ENCODE measurements around the gene CD58. TPM values are rescaled to one million over a fixed set of nuclear protein-coding genes. Genes with fewer than 3 reads are reported as not detected.

The CD58 gene
- total RNA-seq, 1 donor from 2014 or later: 15.1 TPM

GRCh38 chr1:116487031-116487430 lies 83.8 kb downstream of the CD58 start:
- no peak overlapping the region for H3K4me3 ChIP-seq (ENCODE audit: low read length in 3 of 3)
- no peak overlapping the region for H3K27ac ChIP-seq (ENCODE audit: low read depth, low read length)
- no peaks in the 10 kb centered on the region for H3K9me3 ChIP-seq (ENCODE audit: control insufficient read depth in 3 of 3, low read length in 3 of 3)
- H3K27me3 ChIP-seq (ENCODE audit: control insufficient read depth in 3 of 3, insufficient read depth in 3 of 3, low read length in 3 of 3): no peaks in the 10 kb centered on the region
- peaks cover 13 to 22% (median 19%) of the 10 kb centered on the region in 3 donors for H3K4me1 ChIP-seq (ENCODE audit: control insufficient read depth in 3 of 3, insufficient read depth in 3 of 3, low read length in 3 of 3)
- H3K9ac ChIP-seq (ENCODE audit: low read depth in 1 of 3, low read length in 3 of 3): no peak overlapping the region
- no peaks in the 10 kb centered on the region for H3K36me3 ChIP-seq (ENCODE audit: control insufficient read depth in 3 of 3, insufficient read depth in 3 of 3, low read length in 3 of 3)

- peaks cover 13 to 22% (median 19%) of the 10 kb centered on the region in 3 donors for H3K4me1 ChIP-seq (ENCODE audit: control insufficient read depth in 3 of 3, insufficient read depth in 3 of 3, low read length in 3 of 3)
- no peak overlapping the region for H3K4me3 ChIP-seq (ENCODE audit: low read length in 3 of 3)
- H3K27me3 ChIP-seq (ENCODE audit: control insufficient read depth in 3 of 3, insufficient read depth in 3 of 3, low read length in 3 of 3): no peaks in the 10 kb centered on the region
- H3K36me3 ChIP-seq (ENCODE audit: control insufficient read depth in 3 of 3, insufficient read depth in 3 of 3, low read length in 3 of 3): no peaks in the 10 kb centered on the region
- H3K9me3 ChIP-seq (ENCODE audit: control insufficient read depth in 3 of 3, low read length in 3 of 3): no peaks in the 10 kb centered on the region
- no peak overlapping the region for H3K27ac ChIP-seq (ENCODE audit: low read depth, low read length)
- no peak overlapping the region for H3K9ac ChIP-seq (ENCODE audit: low read depth in 1 of 3, low read length in 3 of 3)
These were observed 84.4 kb downstream of the CD58 start for GRCh38 chr1:116486424-116486823.

GRCh38 chr1:116485976-116486375 lies 84.8 kb downstream of the CD58 start:
- H3K9me3 ChIP-seq (ENCODE audit: control insufficient read depth in 3 of 3, low read length in 3 of 3): no peaks in the 10 kb centered on the region
- no peak overlapping the region for H3K4me3 ChIP-seq (ENCODE audit: low read length in 3 of 3)
- no peak overlapping the region for H3K9ac ChIP-seq (ENCODE audit: low read depth in 1 of 3, low read length in 3 of 3)
- H3K27me3 ChIP-seq (ENCODE audit: control insufficient read depth in 3 of 3, insufficient read depth in 3 of 3, low read length in 3 of 3): no peaks in the 10 kb centered on the region
- peaks cover 13 to 22% (median 19%) of the 10 kb centered on the region in 3 donors for H3K4me1 ChIP-seq (ENCODE audit: control insufficient read depth in 3 of 3, insufficient read depth in 3 of 3, low read length in 3 of 3)
- no peak overlapping the region for H3K27ac ChIP-seq (ENCODE audit: low read depth, low read length)
- H3K36me3 ChIP-seq (ENCODE audit: control insufficient read depth in 3 of 3, insufficient read depth in 3 of 3, low read length in 3 of 3): no peaks in the 10 kb centered on the region

GRCh38 chr1:116485071-116485735 lies 85.6 kb downstream of the CD58 start:
- Histone ChIP-seq H3K9me3 (ENCODE audit: control insufficient read depth in 3 of 3, low read length in 3 of 3) (no peaks in the 10 kb centered on the region), H3K27ac (ENCODE audit: low read depth, low read length) (no peak overlapping the region), H3K4me3 (ENCODE audit: low read length in 3 of 3) (no peak overlapping the region), H3K27me3 (ENCODE audit: control insufficient read depth in 3 of 3, insufficient read depth in 3 of 3, low read length in 3 of 3) (no peaks in the 10 kb centered on the region), H3K36me3 (ENCODE audit: control insufficient read depth in 3 of 3, insufficient read depth in 3 of 3, low read length in 3 of 3) (no peaks in the 10 kb centered on the region), H3K4me1 (ENCODE audit: control insufficient read depth in 3 of 3, insufficient read depth in 3 of 3, low read length in 3 of 3) (peaks cover 13 to 22% (median 19%) of the 10 kb centered on the region in 3 donors), H3K9ac (ENCODE audit: low read depth in 1 of 3, low read length in 3 of 3) (peak overlapping the region in 1 of 3 donors; percentile 41)

- Histone ChIP-seq H3K36me3 (ENCODE audit: control insufficient read depth in 3 of 3, insufficient read depth in 3 of 3, low read length in 3 of 3) (no peaks in the 10 kb centered on the region), H3K9ac (ENCODE audit: low read depth in 1 of 3, low read length in 3 of 3) (no peak overlapping the region), H3K4me1 (ENCODE audit: control insufficient read depth in 3 of 3, insufficient read depth in 3 of 3, low read length in 3 of 3) (peaks cover 13 to 22% (median 19%) of the 10 kb centered on the region in 3 donors), H3K9me3 (ENCODE audit: control insufficient read depth in 3 of 3, low read length in 3 of 3) (no peaks in the 10 kb centered on the region), H3K27me3 (ENCODE audit: control insufficient read depth in 3 of 3, insufficient read depth in 3 of 3, low read length in 3 of 3) (no peaks in the 10 kb centered on the region), H3K4me3 (ENCODE audit: low read length in 3 of 3) (no peak overlapping the region), H3K27ac (ENCODE audit: low read depth, low read length) (no peak overlapping the region)
These were observed 87.1 kb downstream of the CD58 start for GRCh38 chr1:116483481-116484309.

- H3K27me3 ChIP-seq (ENCODE audit: control insufficient read depth in 3 of 3, insufficient read depth in 3 of 3, low read length in 3 of 3): no peaks in the 10 kb centered on the region
- no peaks in the 10 kb centered on the region for H3K36me3 ChIP-seq (ENCODE audit: control insufficient read depth in 3 of 3, insufficient read depth in 3 of 3, low read length in 3 of 3)
- no peak overlapping the region for H3K9ac ChIP-seq (ENCODE audit: low read depth in 1 of 3, low read length in 3 of 3)
- H3K27ac ChIP-seq (ENCODE audit: low read depth, low read length): no peak overlapping the region
- H3K4me1 ChIP-seq (ENCODE audit: control insufficient read depth in 3 of 3, insufficient read depth in 3 of 3, low read length in 3 of 3): peaks cover 17 to 28% (median 19%) of the 10 kb centered on the region in 3 donors
- no peaks in the 10 kb centered on the region for H3K9me3 ChIP-seq (ENCODE audit: control insufficient read depth in 3 of 3, low read length in 3 of 3)
- no peak overlapping the region for H3K4me3 ChIP-seq (ENCODE audit: low read length in 3 of 3)
These were observed 88.3 kb downstream of the CD58 start for GRCh38 chr1:116482490-116482889.

GRCh38 chr1:116481934-116482333 lies 88.9 kb downstream of the CD58 start:
- peaks cover 22 to 34% (median 24%) of the 10 kb centered on the region in 3 donors for H3K4me1 ChIP-seq (ENCODE audit: control insufficient read depth in 3 of 3, insufficient read depth in 3 of 3, low read length in 3 of 3)
- no peaks in the 10 kb centered on the region for H3K9me3 ChIP-seq (ENCODE audit: control insufficient read depth in 3 of 3, low read length in 3 of 3)

GRCh38 chr1:116478621-116479020 lies 92.2 kb downstream of the CD58 start:
- no peak overlapping the region for H3K4me3 ChIP-seq (ENCODE audit: low read length in 3 of 3)
- H3K9ac ChIP-seq (ENCODE audit: low read depth in 1 of 3, low read length in 3 of 3): no peak overlapping the region
- no peaks in the 10 kb centered on the region for H3K9me3 ChIP-seq (ENCODE audit: control insufficient read depth in 3 of 3, low read length in 3 of 3)
- H3K27ac ChIP-seq (ENCODE audit: low read depth, low read length): no peak overlapping the region
- H3K36me3 ChIP-seq (ENCODE audit: control insufficient read depth in 3 of 3, insufficient read depth in 3 of 3, low read length in 3 of 3): no peaks in the 10 kb centered on the region
- H3K27me3 ChIP-seq (ENCODE audit: control insufficient read depth in 3 of 3, insufficient read depth in 3 of 3, low read length in 3 of 3): no peaks in the 10 kb centered on the region
- peaks cover 38 to 50% (median 49%) of the 10 kb centered on the region in 3 donors for H3K4me1 ChIP-seq (ENCODE audit: control insufficient read depth in 3 of 3, insufficient read depth in 3 of 3, low read length in 3 of 3)

More at GRCh38 chr1:116481934-116482333, 88.9 kb downstream of the CD58 start:
- H3K9ac ChIP-seq (ENCODE audit: low read depth in 1 of 3, low read length in 3 of 3): no peak overlapping the region
- H3K36me3 ChIP-seq (ENCODE audit: control insufficient read depth in 3 of 3, insufficient read depth in 3 of 3, low read length in 3 of 3): no peaks in the 10 kb centered on the region
- no peaks in the 10 kb centered on the region for H3K27me3 ChIP-seq (ENCODE audit: control insufficient read depth in 3 of 3, insufficient read depth in 3 of 3, low read length in 3 of 3)
- no peak overlapping the region for H3K4me3 ChIP-seq (ENCODE audit: low read length in 3 of 3)
- no peak overlapping the region for H3K27ac ChIP-seq (ENCODE audit: low read depth, low read length)

GRCh38 chr1:116477429-116477828 lies 93.4 kb downstream of the CD58 start:
- Histone ChIP-seq H3K9ac (ENCODE audit: low read depth in 1 of 3, low read length in 3 of 3) (peak overlapping the region; percentile 24 to 75 (median 27)), H3K4me1 (ENCODE audit: control insufficient read depth in 3 of 3, insufficient read depth in 3 of 3, low read length in 3 of 3) (peaks cover 36 to 49% (median 46%) of the 10 kb centered on the region in 3 donors), H3K27me3 (ENCODE audit: control insufficient read depth in 3 of 3, insufficient read depth in 3 of 3, low read length in 3 of 3) (no peaks in the 10 kb centered on the region), H3K27ac (ENCODE audit: low read depth, low read length) (peak overlapping the region; percentile 95), H3K36me3 (ENCODE audit: control insufficient read depth in 3 of 3, insufficient read depth in 3 of 3, low read length in 3 of 3) (no peaks in the 10 kb centered on the region), H3K9me3 (ENCODE audit: control insufficient read depth in 3 of 3, low read length in 3 of 3) (no peaks in the 10 kb centered on the region), H3K4me3 (ENCODE audit: low read length in 3 of 3) (peak overlapping the region in 1 of 3 donors; percentile 13)

GRCh38 chr1:116476321-116476720 lies 94.5 kb downstream of the CD58 start:
- H3K9me3 ChIP-seq (ENCODE audit: control insufficient read depth in 3 of 3, low read length in 3 of 3): no peaks in the 10 kb centered on the region
- no peaks in the 10 kb centered on the region for H3K27me3 ChIP-seq (ENCODE audit: control insufficient read depth in 3 of 3, insufficient read depth in 3 of 3, low read length in 3 of 3)
- H3K36me3 ChIP-seq (ENCODE audit: control insufficient read depth in 3 of 3, insufficient read depth in 3 of 3, low read length in 3 of 3): no peaks in the 10 kb centered on the region
- peak overlapping the region in 1 of 3 donors; percentile 53 for H3K9ac ChIP-seq (ENCODE audit: low read depth in 1 of 3, low read length in 3 of 3)
- H3K27ac ChIP-seq (ENCODE audit: low read depth, low read length): peak overlapping the region; percentile 95
- H3K4me3 ChIP-seq (ENCODE audit: low read length in 3 of 3): no peak overlapping the region
- H3K4me1 ChIP-seq (ENCODE audit: control insufficient read depth in 3 of 3, insufficient read depth in 3 of 3, low read length in 3 of 3): peaks cover 36 to 49% (median 46%) of the 10 kb centered on the region in 3 donors
